Central memory CD8-positive, alpha-beta T cell (primary cell): ENCODE results near the gene GJC1.
"Not testable (repeated sequence)": the region's sequence is repeated elsewhere in the genome, so short reads cannot be mapped to it uniquely, and the experiment has no call there.

Experiments used
- ATAC-seq: fragments of 150-1000 bp; cut with Tn5 transposase; replicated peaks from 2 replicates; pipeline ENCODE4 v1.10.0; 2022; ENCODE audit warnings: mild to moderate bottlenecking, moderate FRiP score, moderate number of reproducible peaks; ENCODE audit not compliant: poor library complexity, severe bottlenecking; ENCODE audit errors: extremely low read depth
- DNase-seq, 2 donors: peaks; one replicate each; pipeline ENCODE4 v3.0.0; 2021; ENCODE audit warnings: low spot score in 2 of 2
- H3K27ac Mint-ChIP-seq: one replicate; pipeline ENCODE4 v1.8.0; 2022; ENCODE audit warnings: low read depth, mild to moderate bottlenecking, moderate library complexity, mixed read lengths
- H3K27me3 Mint-ChIP-seq: one replicate; pipeline ENCODE4 v1.8.0; 2022; ENCODE audit warnings: mixed read lengths
- H3K36me3 Mint-ChIP-seq: one replicate; pipeline ENCODE4 v1.8.0; 2022; ENCODE audit warnings: mild to moderate bottlenecking, moderate library complexity, mixed read lengths; ENCODE audit not compliant: insufficient read depth
- H3K4me1 Mint-ChIP-seq: one replicate; pipeline ENCODE4 v1.8.0; 2022; ENCODE audit warnings: mixed read lengths
- H3K4me3 Mint-ChIP-seq: one replicate; pipeline ENCODE4 v1.8.0; 2022; ENCODE audit warnings: mild to moderate bottlenecking, moderate library complexity, mixed read lengths
- H3K9me3 Mint-ChIP-seq: one replicate; pipeline ENCODE4 v1.8.0; 2022; ENCODE audit warnings: mixed read lengths

Gene GJC1

DNA sequence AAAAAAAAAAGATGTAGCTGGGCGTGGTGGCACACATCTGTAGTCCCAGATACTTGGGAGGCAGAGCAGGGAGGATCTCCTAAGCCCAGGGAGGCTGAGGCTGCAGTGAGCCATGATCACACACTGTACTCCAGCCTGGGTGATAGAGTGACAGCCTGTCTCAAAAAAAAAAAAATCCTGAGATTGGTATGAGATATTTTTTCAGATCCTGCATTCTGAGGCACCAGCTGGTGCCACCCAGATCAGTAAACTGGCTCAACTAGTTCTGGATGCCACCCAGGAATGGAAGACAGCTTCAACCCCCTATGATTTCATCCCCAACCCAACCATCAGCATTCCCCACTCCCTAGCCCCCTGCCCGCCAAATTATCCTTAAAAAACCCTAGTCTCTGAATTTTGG is 7.1 kb upstream of the GJC1 start:
- Mint-ChIP-seq H3K4me1 (no peaks in the 10 kb centered on the region), H3K9me3 (no peaks in the 10 kb centered on the region), H3K27me3 (peaks cover 21% of the 10 kb centered on the region), H3K36me3 (no peaks in the 10 kb centered on the region), H3K4me3 (no peak overlapping the region), H3K27ac (no peak overlapping the region)
- DNase-seq (no peak), ATAC-seq (no peak)

GRCh38 chr17:44832805-44833204 is 2.7 kb upstream of the GJC1 start:
- DNase-seq (no peak), ATAC-seq (no peak)
- Mint-ChIP-seq H3K36me3 (peaks cover 1% of the 10 kb centered on the region), H3K9me3 (no peaks in the 10 kb centered on the region), H3K27me3 (peaks cover 56% of the 10 kb centered on the region), H3K4me3 (no peak overlapping the region), H3K4me1 (peaks cover 11% of the 10 kb centered on the region), H3K27ac (no peak overlapping the region)

DNA sequence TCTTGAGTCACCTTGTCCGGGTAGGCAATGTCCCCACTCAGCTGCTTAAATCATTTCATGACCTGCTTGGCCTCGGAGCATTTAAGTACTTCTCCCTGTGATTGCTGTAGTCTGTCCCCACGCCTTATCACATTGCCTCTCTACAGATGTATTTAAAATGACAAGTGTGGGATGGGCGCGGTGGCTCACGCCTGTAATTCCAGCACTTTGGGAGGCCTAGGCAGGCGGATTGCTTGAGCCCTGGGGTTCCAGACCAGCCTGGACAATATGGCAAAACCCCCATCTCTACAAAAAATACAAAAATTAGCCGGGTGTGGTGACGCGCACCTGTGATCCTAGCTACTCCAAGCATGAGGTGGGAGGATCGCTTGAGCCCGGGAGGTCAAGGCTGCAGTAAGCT is 1.3 kb upstream of the GJC1 start:
- DNase-seq (no peak), ATAC-seq (no peak)
- Mint-ChIP-seq H3K36me3 (peaks cover 1% of the 10 kb centered on the region), H3K4me1 (peaks cover 11% of the 10 kb centered on the region), H3K27me3 (peaks cover 70% of the 10 kb centered on the region), H3K27ac (no peak overlapping the region), H3K4me3 (no peak overlapping the region), H3K9me3 (no peaks in the 10 kb centered on the region)

GRCh38 chr17:44830359-44831288 is 537 bp upstream of the GJC1 start:
- H3K27me3 Mint-ChIP-seq = peaks cover 74% of the 10 kb centered on the region
- H3K4me3 Mint-ChIP-seq = peak overlapping the region; percentile 68
- peaks cover 11% of the 10 kb centered on the region for H3K4me1 Mint-ChIP-seq
- DNase-seq (no peak), ATAC-seq (peak; percentile 28)
- no peak overlapping the region for H3K27ac Mint-ChIP-seq
- H3K9me3 Mint-ChIP-seq = no peaks in the 10 kb centered on the region
- peaks cover 1% of the 10 kb centered on the region for H3K36me3 Mint-ChIP-seq

GRCh38 chr17:44828919-44829522 is 1.1 kb downstream of the GJC1 start:
- Mint-ChIP-seq H3K27me3 (peaks cover 71% of the 10 kb centered on the region), H3K4me3 (peak overlapping the region; percentile 81), H3K36me3 (peaks cover 1% of the 10 kb centered on the region), H3K4me1 (peaks cover 11% of the 10 kb centered on the region), H3K9me3 (no peaks in the 10 kb centered on the region), H3K27ac (peak overlapping the region; percentile 5)
- DNase-seq (no peak), ATAC-seq (no peak)

- no peaks in the 10 kb centered on the region for H3K9me3 Mint-ChIP-seq
- peaks cover 11% of the 10 kb centered on the region for H3K4me1 Mint-ChIP-seq
- ATAC-seq (no peak), DNase-seq (no peak)
- H3K36me3 Mint-ChIP-seq = peaks cover 1% of the 10 kb centered on the region
- no peak overlapping the region for H3K4me3 Mint-ChIP-seq
- H3K27ac Mint-ChIP-seq = no peak overlapping the region
- peaks cover 70% of the 10 kb centered on the region for H3K27me3 Mint-ChIP-seq
These were observed 2.2 kb downstream of the GJC1 start for GRCh38 chr17:44827863-44828262.

- ATAC-seq (no peak), DNase-seq (no peak)
- Mint-ChIP-seq H3K4me3 (no peak overlapping the region), H3K27me3 (peaks cover 57% of the 10 kb centered on the region), H3K4me1 (peaks cover 11% of the 10 kb centered on the region), H3K9me3 (no peaks in the 10 kb centered on the region), H3K36me3 (peaks cover 1% of the 10 kb centered on the region), H3K27ac (no peak overlapping the region)
These were observed 3.8 kb downstream of the GJC1 start for GRCh38 chr17:44826123-44826790.

DNA sequence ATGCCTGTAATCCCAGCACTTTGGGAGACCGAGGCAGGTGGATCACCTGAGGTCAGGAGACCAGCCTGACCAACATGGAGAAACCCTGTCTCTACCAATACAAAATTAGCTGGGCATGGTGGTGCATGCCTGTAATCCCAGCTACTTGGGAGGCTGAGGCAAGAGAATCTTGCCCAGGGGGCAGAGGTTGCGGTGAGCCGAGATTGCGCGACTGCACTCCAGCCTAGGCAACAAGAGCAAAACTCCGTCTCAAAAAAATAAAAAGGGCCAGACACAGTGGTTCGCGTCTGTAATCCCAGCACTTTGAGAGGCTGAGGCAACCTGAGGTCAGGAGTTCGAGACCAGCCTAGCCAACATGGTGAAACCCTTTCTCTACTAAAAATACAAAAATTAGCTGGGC is 4.9 kb downstream of the GJC1 start:
- H3K27me3 Mint-ChIP-seq = peaks cover 52% of the 10 kb centered on the region
- not testable (repeated sequence) for H3K27ac Mint-ChIP-seq, H3K4me3 Mint-ChIP-seq, H3K9me3 Mint-ChIP-seq, ATAC-seq, DNase-seq, H3K36me3 Mint-ChIP-seq
- H3K4me1 Mint-ChIP-seq = peaks cover 11% of the 10 kb centered on the region

- H3K4me1 Mint-ChIP-seq = no peaks in the 10 kb centered on the region
- DNase-seq (no peak), ATAC-seq (no peak)
These were observed 9.4 kb downstream of the GJC1 start for GRCh38 chr17:44820631-44821212.

DNA sequence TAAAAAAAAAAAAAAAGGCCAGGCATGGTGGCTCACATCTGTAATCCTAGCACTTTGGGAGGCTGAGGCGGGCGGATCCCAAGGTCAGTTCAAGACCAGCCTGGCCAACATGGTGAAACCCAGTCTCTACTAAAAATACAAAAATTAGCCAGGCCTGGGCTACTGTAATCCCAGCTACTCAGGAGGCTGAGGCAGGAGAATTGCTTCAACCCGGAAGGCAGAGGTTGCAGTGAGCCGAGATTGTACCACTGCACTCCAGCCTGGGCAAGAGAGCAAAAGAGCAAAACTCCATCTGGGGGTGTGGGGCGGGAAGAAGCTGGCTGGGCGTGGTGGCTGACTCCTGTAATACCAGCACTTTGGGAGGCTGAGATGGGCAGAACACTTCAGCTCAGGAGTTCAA is 11.6 kb downstream of the GJC1 start:
- not testable (repeated sequence) for H3K4me1 Mint-ChIP-seq, H3K27ac Mint-ChIP-seq, DNase-seq, H3K36me3 Mint-ChIP-seq, ATAC-seq, H3K4me3 Mint-ChIP-seq, H3K9me3 Mint-ChIP-seq
- peaks cover 34% of the 10 kb centered on the region for H3K27me3 Mint-ChIP-seq

More at GRCh38 chr17:44820631-44821212, 9.4 kb downstream of the GJC1 start:
- Mint-ChIP-seq H3K36me3 (no peaks in the 10 kb centered on the region), H3K4me3 (no peak overlapping the region), H3K9me3 (no peaks in the 10 kb centered on the region), H3K27ac (no peak overlapping the region), H3K27me3 (peaks cover 40% of the 10 kb centered on the region)

GRCh38 chr17:44812263-44812662 is 17.8 kb downstream of the GJC1 start:
- no peaks in the 10 kb centered on the region for H3K36me3 Mint-ChIP-seq
- ATAC-seq = no peak
- no peak overlapping the region for H3K4me3 Mint-ChIP-seq
- no peaks in the 10 kb centered on the region for H3K4me1 Mint-ChIP-seq
- H3K27me3 Mint-ChIP-seq = peaks cover 13% of the 10 kb centered on the region
- no peaks in the 10 kb centered on the region for H3K9me3 Mint-ChIP-seq
- no peak overlapping the region for H3K27ac Mint-ChIP-seq
- no peak for DNase-seq

DNA sequence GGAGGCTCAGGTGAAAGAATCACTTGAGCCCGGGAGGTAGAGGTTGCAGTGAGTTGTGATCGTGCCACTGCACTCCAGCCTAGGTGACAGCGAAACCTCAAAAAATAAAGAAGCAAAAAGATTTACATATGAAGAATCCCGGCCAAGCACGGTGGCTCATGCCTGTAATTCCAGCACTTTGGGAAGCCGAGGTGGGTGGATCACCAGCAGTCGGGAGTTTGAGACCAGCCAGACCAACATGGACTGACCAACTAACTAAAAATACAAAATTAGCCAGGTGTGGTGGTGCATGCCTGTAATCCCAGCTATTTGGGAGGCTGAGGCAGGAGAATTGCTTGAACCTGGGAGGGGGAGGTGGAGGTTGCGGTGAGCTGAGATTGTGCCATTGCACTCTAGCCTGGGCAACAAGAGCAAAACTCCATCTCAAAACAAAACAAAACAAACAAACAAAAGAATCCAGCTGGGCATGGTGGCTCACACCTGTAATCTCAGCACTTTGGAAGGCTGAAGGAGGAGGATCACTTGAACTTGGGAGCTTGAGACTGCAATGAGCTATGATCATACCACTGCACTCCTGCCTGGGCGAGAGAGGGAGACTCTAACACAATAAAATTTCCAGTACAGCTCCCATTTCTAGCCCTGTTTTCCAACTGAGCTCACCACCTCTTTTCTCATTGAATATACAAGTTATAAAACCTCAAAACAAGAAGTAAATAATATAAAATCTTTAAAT is 21.3 kb downstream of the GJC1 start:
- not testable (repeated sequence) for H3K4me3 Mint-ChIP-seq, H3K36me3 Mint-ChIP-seq, ATAC-seq, H3K27ac Mint-ChIP-seq, DNase-seq, H3K9me3 Mint-ChIP-seq, H3K4me1 Mint-ChIP-seq
- peaks cover 39% of the 10 kb centered on the region for H3K27me3 Mint-ChIP-seq
